IPS-15b (cell line): ENCODE data around the gene VCL.
"Not testable (repeated sequence)": the region's sequence is repeated elsewhere in the genome, so short reads cannot be mapped to it uniquely, and the experiment has no call there.

Source experiments
- H3K27me3 ChIP-seq: one replicate; pipeline ENCODE4 v1.6.1; 2013; ENCODE audit warnings: low read length; ENCODE audit not compliant: control insufficient read depth, insufficient read depth
- H3K36me3 ChIP-seq: one replicate; pipeline ENCODE4 v1.6.1; 2013; ENCODE audit warnings: low read length; ENCODE audit not compliant: control insufficient read depth, insufficient read depth
- H3K4me1 ChIP-seq: one replicate; pipeline ENCODE4 v1.6.1; 2013; ENCODE audit warnings: mild to moderate bottlenecking, low read length; ENCODE audit not compliant: control insufficient read depth, insufficient read depth
- H3K4me3 ChIP-seq: one replicate; pipeline ENCODE4 v1.5.1; 2013; ENCODE audit warnings: low read depth, low read length
- H3K9ac ChIP-seq: one replicate; pipeline ENCODE4 v1.6.1; 2013; ENCODE audit warnings: low read depth, mild to moderate bottlenecking, low read length
- H3K9me3 ChIP-seq: one replicate; pipeline ENCODE4 v1.6.1; 2013; ENCODE audit warnings: mild to moderate bottlenecking, low read length; ENCODE audit not compliant: control insufficient read depth, insufficient read depth

The VCL gene

DNA sequence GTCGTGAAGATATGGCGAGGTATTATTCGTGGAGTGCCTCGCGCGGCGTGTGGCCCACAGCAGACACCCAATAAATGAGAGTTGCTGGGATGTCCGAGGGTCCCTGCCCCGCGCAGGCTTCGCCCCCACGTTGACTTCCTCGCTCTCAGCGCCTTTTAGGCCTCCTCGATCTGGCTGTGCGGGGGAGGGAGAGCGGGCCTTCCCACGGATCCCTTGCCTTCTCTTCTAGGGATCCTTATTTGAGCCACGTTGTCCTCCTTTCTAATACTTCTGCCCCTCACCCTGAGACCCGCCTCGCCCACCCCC is 660 bp downstream of the VCL start:
- H3K4me3 ChIP-seq, result peak overlapping the region; percentile 96
- H3K4me1 ChIP-seq, result peaks cover 8% of the 10 kb centered on the region
- peak overlapping the region; percentile 90 for H3K9ac ChIP-seq
- H3K27me3 ChIP-seq, result no peaks in the 10 kb centered on the region
- no peaks in the 10 kb centered on the region for H3K9me3 ChIP-seq
- peaks cover 7% of the 10 kb centered on the region for H3K36me3 ChIP-seq

DNA sequence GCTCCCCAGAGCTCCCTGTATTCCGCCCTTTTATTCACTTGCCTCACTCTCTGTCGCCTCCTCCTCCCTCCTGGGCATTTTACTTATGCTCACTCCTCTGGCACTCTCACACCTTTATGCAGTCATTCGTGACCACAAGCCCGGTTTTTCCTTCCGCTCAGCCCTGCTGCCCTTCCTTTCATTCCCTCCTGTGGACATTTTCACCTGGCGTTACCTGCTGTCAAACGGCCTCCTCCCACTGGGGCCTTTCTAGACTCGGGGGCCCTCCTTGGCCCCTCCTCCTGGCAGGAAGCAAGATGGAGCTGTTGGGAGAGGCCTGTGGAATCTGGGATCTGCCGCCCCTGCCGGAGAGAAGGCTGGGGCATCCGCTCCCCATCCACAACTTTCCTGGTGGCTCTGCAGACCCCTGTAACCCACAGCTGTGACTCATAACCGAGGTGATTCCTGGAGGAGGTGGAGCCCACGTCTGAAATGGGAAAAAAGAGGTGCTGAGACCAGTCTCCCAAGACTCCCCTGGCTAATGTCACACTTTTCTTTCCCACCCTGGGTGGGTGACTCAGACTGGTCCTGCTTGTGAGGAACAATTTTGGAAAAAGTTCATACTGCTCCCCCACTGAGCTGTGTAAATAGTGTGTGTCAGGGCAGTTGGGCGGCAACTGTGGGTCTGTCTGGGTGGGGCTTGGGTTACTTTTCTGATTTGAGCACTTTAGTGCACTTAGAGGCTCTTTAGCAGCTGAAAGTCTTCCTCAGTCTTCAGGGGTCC is 1.2 kb downstream of the VCL start:
- Histone ChIP-seq H3K36me3 (peaks cover 7% of the 10 kb centered on the region), H3K4me1 (peaks cover 8% of the 10 kb centered on the region), H3K9me3 (no peaks in the 10 kb centered on the region), H3K9ac (peak overlapping the region; percentile 90), H3K4me3 (peak overlapping the region; percentile 96), H3K27me3 (no peaks in the 10 kb centered on the region)

DNA sequence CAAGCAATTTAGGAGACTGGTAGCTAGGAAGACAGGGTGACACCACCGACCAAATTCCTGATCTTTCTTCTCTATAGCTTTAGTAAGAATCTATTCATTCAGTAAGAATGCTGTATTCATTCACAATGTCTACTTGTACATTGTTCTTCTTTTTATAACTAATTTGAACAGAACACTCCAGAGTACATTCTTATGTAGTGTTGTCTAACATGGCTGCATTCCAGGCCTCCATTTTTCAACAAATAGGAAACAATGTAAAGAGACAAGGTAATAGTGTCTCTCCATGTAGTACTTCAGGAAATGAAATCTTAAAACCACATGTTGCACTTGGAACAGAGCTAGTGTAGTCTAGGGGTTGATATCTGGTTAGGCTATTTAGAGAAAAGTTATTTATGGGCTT is 1.8 kb downstream of the VCL start:
- Histone ChIP-seq H3K4me1 (peaks cover 8% of the 10 kb centered on the region), H3K36me3 (peaks cover 7% of the 10 kb centered on the region), H3K27me3 (no peaks in the 10 kb centered on the region), H3K9me3 (no peaks in the 10 kb centered on the region), H3K9ac (peak overlapping the region; percentile 90), H3K4me3 (peak overlapping the region; percentile 96)

DNA sequence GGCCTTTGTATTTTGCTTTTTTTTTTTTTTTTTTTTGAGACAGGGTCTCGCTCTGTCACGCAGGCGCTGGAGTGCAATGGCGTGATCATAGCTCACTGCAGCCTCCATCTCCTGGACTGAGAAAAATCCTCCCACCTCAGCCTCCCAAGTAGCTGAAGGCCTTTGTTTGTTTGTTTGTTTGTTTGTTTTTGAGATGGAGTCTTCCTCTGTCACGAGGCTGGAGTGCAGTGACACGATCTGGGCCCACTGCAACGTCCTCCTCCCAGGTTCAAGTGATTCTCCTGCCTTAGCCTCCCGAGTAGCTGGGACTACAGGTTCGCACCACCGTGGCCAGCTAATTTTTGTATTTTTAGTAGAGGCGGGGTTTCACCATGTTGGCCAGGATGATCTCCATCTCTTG is 2.3 kb downstream of the VCL start:
- H3K27me3 ChIP-seq, H3K4me1 ChIP-seq, H3K36me3 ChIP-seq, H3K4me3 ChIP-seq, H3K9me3 ChIP-seq, H3K9ac ChIP-seq: not testable (repeated sequence)

DNA sequence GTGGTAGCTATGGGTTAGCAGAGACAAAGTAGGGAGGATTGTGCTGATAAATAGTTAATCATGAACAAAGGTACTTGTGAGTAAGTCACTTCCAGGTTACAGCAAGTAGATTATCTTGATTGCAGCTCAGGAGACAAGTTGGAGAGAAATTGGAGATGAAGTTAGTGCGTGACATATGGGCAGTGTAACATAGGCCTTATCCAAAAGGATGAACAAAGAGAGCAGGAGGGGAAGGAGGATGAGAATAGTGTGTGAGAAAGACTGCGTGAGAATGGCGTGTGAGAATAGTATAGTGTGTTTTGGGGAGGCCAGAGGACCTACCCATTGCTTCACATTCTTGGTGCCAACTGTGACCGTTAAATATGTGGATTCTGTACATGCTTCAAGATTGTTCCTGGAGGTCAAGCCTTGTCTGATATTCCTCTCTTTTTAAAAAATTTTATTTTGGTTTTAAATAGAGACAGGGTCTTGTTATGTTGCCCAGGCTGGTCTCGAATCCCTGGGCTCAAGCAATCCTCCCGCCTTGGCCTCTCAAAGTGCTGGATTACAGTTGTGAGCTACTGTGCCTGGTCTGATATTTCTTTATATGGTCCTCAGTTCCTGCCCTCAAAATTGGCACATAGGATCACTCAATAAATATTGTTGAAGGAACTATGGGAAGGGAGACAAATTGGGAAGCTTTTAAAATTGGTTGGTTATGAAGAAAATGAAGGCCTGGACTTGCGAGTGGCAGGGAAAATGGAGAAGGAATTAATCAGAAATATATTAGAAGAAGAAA is 3.2 kb downstream of the VCL start:
- H3K4me1 ChIP-seq, result peaks cover 8% of the 10 kb centered on the region
- no peaks in the 10 kb centered on the region for H3K9me3 ChIP-seq
- H3K9ac ChIP-seq, result no peak overlapping the region
- H3K36me3 ChIP-seq, result peaks cover 7% of the 10 kb centered on the region
- peak overlapping the region; percentile 20 for H3K4me3 ChIP-seq
- H3K27me3 ChIP-seq, result no peaks in the 10 kb centered on the region

DNA sequence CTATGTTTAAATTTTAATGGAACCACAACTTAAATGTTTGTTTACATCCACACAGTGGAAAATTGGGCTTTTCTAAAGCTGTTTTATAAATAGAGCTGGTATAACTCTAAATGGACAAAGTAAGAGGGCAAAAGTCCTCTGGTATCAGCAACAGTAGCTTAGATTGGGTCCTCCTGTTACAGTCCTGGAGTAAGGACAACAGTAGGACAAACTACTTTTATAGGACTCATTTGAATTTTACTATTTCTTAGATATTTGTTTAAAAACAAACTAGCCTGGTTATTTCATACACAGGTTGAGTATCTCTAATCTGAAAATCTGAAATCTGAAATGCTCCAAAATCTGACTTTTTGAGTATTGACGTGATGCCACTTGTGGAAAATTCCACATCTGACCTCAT is 8.4 kb downstream of the VCL start:
- H3K27me3 ChIP-seq, result no peaks in the 10 kb centered on the region
- no peak overlapping the region for H3K4me3 ChIP-seq
- no peak overlapping the region for H3K9ac ChIP-seq
- no peaks in the 10 kb centered on the region for H3K36me3 ChIP-seq
- H3K9me3 ChIP-seq, result no peaks in the 10 kb centered on the region
- H3K4me1 ChIP-seq, result peaks cover 2% of the 10 kb centered on the region

DNA sequence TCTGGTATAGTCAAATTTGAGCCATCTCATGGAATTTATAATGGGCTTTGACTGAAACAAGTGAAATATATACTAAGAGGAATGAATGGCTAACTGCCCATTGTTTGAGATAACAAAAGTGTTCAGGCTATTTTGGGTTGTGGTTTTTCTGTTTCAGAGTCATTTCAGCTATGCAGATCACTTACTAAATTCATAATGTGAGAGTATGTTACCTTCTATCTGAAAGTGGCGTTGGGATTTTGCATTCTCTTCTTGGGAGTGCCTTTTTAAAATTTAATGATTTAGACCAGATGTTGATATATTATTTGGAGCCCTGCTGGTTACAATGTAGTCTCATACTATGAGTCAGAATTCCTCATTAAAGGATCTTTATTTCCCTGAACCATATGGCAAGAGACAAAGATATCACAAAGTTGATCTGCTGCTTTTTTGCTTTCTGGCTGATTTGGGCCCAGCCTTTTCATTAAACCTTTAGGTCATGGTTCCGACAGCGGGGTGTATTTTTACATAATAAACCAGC is 10.4 kb downstream of the VCL start:
- Histone ChIP-seq H3K27me3 (no peaks in the 10 kb centered on the region), H3K9me3 (no peaks in the 10 kb centered on the region), H3K9ac (no peak overlapping the region), H3K36me3 (no peaks in the 10 kb centered on the region), H3K4me1 (peaks cover 8% of the 10 kb centered on the region), H3K4me3 (no peak overlapping the region)

DNA sequence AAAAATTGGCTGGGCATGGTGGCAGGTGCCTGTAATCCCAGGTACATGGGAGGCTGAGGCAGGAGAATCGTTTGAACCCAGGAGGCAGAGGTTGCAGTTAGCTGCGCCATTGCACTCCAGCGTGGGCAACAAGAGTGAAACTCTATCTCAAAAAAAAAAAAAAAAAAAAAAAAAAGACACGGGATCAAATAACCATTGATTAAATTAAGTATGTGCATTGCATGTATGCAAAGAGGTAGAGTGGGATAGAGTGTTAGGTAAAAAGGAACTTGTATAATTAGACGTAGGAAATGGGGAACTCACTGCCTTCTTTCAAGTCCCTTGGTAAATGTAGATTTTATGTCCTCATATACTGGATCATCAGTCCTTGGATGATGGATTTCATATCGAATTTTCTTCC is 13.1 kb downstream of the VCL start:
- no peak overlapping the region for H3K9ac ChIP-seq
- H3K4me1 ChIP-seq, result peaks cover 8% of the 10 kb centered on the region
- H3K27me3 ChIP-seq, result no peaks in the 10 kb centered on the region
- no peaks in the 10 kb centered on the region for H3K36me3 ChIP-seq
- no peak overlapping the region for H3K4me3 ChIP-seq
- no peaks in the 10 kb centered on the region for H3K9me3 ChIP-seq

DNA sequence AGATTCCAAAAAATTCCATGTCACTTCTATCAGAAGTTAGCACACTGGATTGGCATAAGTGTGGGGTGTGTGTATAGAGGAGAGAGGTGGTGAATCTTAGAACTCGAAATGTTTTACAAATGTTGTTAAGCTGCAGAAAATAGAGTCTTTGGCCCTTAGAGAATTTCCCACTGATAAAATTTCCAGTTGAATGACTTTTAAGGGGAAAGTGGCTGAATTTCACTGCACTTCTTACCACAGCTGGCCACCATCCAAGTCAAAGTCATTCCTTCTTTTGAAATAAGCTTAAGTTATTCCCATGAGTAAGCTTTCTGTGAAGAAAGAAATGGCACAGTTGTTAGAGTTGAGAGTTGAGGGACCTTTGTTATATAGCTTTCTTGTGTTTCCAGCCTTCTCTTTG is 13.9 kb downstream of the VCL start:
- H3K9me3 ChIP-seq, result no peaks in the 10 kb centered on the region
- peaks cover 8% of the 10 kb centered on the region for H3K4me1 ChIP-seq
- no peak overlapping the region for H3K4me3 ChIP-seq
- no peaks in the 10 kb centered on the region for H3K27me3 ChIP-seq
- H3K36me3 ChIP-seq, result no peaks in the 10 kb centered on the region
- no peak overlapping the region for H3K9ac ChIP-seq

DNA sequence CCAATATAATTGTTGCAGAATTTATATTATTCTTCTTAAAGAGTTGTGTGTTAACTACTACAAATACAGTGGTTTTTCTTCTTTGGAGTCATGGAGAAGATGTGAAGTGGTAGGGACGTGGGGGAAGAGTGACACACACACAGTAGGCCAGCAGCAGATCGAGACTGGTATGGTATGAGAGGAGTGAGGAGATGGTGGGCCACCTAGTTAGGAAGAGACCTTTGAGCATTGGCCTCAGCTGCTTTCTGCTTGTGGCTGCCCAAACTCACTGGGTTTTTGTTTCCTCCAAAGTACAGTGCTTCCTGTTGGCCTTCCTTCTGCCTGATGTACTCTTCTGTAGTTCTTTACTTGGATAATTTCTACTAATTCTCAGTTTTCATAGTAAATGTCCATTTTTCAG is 14.6 kb downstream of the VCL start:
- Histone ChIP-seq H3K9ac (no peak overlapping the region), H3K36me3 (peaks cover 3% of the 10 kb centered on the region), H3K4me1 (peaks cover 8% of the 10 kb centered on the region)

DNA sequence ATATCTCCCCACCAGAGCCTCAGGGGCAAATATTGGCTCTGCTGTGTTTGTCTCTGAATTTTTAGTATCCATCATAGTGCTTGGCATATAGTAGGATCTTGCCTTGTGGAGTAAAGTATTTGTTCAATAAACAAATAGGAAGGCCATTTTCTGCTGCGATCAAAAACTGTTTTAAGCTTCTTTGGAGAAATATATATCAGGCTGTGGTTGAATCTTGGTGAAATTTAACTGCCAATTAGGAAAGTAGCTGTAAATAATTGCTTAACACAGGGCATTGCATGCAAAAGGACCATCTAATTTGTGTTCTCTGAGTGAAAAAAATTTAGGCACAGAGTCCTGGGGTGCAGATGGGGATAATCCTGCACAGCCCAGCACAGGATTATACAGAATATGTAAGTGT is 15.1 kb downstream of the VCL start:
- Histone ChIP-seq H3K9me3 (no peaks in the 10 kb centered on the region), H3K4me1 (peaks cover 8% of the 10 kb centered on the region), H3K27me3 (no peaks in the 10 kb centered on the region), H3K36me3 (peaks cover 7% of the 10 kb centered on the region), H3K9ac (no peak overlapping the region), H3K4me3 (no peak overlapping the region)

More for the DNA sequence above, 14.6 kb downstream of the VCL start:
- Histone ChIP-seq H3K4me3 (no peak overlapping the region), H3K27me3 (no peaks in the 10 kb centered on the region), H3K9me3 (no peaks in the 10 kb centered on the region)

DNA sequence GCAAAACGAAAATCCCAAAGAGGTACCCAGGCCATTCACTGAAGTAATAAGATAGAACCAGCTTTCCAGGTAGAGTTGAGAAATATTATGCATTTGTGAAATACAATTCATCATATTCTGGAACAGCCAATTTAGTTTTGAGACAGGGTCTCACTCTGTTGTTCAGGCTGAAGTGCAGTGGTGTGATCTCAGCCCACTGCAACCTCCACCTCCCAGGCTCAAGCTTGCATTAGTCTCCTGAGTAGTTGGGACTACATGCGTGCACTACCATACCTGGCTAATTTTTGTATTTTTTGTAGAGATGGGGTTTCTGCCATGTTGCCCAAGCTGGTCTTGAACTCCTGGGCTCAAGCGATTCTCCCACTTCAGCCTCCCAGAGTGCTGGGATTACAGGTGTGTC is 16.7 kb downstream of the VCL start:
- not testable (repeated sequence) for H3K4me1 ChIP-seq, H3K36me3 ChIP-seq, H3K9me3 ChIP-seq, H3K9ac ChIP-seq, H3K27me3 ChIP-seq, H3K4me3 ChIP-seq
